NCI-H1436 treated with DMSO at 0.1 percent for 48 hours (cell line): Measurements from ENCODE around the gene MYOG.

Experiments
- DNase-seq: peaks from one replicate; lab custom pipeline; 2025; lab: John Stamatoyannopoulos, UW

The MYOG gene

DNA sequence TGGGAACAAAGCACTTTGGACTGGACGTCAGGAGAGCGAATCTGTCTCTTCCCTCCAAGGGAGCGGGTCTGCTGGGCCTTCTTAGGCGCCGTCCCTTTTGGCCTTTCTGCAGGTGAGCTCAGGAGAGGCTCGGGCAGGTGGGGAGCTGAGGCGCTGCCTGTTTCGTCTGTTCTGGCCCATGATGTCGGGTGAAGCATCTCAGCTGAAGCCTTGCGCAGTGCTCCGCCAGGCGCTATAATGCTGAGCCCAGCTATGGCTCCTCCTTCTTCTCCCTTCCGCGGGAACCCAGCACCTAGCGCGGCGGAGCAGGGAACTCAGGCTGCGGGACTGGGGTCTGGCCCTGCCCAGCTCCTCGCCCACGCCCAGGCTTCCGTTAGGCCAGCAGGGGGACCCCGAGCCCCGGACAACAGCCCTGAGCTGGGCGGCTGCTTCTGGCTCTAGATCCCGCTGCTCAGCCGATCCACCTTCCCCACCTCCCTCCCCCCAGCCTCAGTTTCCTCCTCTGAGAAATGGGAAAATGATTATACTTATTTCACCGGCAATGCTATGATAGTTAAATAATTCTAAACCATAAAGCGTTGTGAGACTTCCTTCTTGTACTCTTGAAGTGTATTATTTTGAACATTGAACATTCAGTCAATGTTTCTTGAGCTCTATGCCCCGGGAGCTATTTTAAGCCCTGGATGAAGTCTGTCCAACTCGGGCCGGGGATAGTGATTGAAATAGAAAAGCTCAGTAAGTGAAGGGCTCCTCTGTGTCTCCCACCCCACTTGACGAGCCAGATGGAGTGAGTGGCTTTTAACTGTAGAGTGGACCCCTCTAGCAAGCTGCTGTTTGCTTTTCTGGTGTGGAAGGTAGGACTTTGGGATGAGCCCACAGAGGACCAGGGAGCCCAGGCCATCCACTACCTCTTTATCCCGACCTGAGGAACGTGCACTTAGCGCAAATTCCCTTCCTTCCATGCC lies 32.1 kb upstream of the MYOG start:
- no peak for DNase-seq

DNA sequence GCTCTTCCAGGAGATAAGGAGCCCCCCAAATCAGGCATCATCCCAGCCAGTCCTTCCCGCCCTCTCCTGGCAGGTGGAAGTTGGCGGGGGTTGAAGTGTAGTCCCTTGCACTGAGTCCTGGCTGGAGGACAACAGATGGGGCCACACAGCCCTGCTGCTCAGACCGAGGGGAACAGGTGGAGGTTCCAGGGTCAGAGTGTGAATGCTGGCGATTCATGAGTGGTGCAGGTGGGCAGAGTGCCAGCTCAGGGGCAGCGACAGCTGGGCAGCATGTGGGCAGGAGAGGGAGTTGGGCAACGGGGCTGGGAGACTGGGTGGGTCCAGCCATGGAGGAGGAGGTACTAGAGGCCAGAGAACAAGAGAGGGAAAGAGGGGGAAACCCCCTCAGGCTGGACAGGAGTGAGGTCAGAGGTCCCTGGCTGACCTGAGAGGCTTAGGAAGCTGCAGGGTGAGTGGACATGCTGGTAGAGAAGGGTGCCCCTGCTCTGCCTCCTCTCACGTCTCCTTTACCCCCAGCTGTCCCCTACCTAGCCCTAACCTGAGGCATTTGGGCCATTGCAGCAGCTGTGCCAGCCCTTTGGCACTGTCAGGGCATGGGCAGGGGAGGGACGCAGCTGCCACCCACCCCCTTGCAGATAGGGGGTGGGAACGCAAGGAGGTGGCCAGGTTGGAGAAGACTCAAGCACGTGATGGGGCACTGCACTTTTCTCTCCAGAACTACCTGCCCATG lies 30.4 kb upstream of the MYOG start:
- no peak for DNase-seq

DNA sequence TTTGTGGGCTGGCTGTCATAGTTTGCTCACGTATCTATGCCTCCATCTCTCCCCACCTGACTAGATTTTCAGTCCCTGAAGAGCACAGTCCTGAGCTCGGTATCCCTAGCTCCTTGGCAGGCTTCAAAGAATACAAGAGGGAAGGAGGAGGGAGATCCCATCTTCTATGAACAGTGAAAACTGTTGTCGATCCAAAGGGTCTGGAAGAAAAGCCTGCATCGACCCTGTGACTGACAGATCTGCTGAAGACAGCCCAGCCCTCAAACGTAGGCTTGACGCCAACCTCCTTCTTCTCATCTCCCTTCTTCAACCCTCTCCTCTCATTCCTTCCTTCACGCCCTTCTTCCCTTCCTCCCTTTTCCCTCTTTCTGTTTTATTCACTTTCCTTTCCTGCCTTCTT lies 28.4 kb upstream of the MYOG start:
- DNase-seq = no peak

DNA sequence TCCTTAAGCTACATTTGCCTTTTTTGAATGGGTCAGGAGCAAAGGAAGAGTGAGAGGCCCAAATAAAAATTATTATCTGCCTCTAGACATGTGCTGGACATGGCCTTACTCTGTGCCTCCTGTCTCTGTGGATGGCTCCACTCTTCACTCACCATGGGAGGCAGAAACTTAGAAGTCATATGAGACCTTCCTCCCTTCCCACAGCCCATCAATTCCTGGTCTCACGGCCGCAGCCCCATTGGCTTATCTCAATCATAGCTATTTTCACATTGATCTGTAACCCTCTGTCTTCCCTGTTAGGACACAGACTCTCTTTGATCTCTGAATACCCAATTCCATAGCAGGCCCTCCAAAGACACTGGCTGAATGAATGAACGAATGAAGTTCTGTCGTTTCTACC lies 27.5 kb upstream of the MYOG start:
- no peak for DNase-seq

DNA sequence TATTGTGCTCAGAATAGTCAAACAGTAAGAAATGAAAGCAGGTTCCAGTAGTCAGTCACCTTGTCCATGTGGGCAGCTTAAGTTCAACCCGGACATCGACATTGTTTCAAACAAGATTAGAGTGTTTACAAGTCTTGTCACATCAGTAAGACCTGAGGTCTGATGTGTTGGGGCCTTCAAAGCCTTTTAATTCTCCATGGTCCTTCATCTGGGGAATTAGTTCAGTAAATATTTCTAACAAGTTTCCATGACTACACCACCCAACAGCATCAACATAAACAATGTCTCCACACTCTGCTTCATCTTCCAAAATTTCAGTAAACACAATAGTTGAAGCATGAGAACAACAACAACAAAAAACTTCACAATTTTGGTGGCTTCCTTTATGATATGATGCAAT lies 26.7 kb upstream of the MYOG start:
- DNase-seq = no peak

DNA sequence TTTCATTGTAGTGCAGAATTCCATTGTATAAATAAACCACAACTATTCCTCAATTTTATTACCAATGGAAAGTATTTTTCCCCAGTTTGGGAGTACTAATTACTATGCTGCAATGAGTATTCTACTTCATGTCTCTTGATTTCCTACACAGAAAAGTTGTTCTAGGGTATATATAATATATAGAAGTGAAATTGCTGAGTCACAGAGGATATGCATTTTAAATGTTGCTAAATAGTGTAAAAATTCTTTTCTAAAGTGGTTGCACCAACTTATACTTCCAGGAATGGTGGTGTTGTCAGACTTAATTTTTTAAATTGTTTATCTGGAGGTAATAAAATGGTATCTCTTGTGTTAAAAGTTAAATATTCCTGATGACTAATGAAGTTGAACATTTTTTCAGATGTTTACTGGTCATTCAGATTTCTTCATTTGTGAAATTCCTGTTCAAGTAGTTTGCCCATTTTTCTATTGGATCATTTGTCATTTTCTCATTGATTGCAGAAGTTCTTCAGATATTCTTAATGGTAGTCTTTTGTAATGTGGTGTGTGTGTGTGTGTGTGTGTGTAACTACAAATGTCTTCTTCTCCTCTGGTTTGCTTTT lies 19.1 kb upstream of the MYOG start:
- DNase-seq = no peak

DNA sequence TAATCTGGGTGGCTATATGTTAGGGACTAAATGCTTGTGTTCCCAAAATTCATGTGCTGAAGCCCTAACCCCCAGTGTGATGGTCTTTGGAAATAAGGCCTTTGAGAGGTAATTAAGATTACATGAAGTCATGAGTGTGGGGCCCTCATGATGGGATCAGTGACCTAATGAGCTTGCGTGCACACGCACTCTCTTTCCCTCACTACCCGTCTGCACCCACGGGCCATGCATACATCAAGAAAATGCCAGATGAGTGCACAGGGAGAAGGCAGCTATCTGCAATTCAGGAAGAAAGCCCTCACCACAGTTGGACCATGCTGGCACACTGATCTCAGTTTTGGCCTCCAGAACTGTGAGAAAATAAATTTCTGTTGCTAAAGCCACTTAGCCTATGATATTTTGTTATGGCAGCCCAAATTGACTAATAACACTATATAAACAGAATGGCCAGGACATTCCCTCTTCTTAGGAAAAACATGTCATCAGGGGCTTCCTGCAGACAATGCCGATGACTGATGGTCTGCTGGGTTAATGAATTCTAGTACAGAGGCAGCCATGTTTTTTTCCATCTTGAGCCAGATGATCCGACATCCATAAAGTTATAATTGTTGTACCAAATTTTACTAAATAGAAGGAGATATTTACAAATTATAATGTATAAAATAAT lies 18.1 kb upstream of the MYOG start:
- no peak for DNase-seq

DNA sequence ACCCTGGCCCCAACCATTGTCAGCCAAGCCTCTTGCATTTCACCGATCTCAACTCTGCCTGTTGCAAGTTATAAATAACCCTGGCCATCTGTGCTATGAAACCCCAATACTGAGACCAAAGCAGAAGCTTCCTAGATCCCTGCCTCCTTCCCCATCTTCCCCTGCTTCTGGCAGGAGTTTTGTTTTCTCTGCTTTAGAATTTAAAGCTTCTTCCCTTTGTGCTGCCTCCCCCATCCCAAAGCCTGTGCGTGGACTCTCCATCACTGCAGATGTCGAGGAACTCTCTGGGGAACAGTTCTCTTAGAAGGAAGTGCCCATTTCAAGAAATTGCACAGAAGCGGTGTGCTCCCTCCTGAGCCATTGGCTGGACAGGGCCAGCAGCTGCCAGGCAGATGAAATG lies 17.4 kb upstream of the MYOG start:
- no peak for DNase-seq

DNA sequence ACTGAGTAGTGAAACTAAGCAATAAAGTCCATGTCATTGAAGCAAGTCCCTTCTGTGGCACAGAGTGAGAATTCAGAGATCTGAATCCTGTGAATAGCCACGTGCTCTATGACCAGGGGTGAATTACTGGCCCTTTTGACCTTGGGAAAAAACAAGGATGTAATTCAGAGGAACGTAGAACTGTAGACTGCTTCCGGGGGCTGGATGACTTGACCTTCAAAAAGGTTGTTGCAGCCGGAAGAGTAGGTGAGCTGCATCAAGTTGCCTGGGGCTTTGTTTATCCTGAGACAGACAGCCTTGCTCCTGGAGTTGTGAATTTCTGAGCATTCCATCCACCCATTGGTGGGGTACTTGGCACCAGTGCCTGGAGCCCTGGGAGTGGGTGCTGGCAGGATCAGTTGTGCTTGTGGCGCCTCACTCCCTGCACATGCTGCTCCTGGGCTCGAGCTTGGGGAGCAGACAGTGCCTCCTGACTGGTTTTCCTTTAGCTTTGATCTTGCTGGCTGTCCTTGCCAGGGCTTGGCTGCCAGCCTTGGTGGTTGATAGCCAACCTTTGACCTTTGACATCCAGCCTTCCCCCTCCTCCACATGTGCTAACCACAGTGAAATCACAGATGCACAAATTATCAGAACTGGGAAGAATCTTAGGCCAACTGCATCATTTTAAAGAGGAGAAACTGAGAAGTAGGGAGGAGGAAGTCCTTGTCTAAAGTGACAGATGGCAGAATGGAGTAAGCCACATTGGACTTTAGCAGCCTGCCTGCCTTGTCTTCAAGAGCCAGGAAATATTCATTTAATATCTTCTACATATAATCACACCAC lies 16.2 kb upstream of the MYOG start:
- DNase-seq = no peak

DNA sequence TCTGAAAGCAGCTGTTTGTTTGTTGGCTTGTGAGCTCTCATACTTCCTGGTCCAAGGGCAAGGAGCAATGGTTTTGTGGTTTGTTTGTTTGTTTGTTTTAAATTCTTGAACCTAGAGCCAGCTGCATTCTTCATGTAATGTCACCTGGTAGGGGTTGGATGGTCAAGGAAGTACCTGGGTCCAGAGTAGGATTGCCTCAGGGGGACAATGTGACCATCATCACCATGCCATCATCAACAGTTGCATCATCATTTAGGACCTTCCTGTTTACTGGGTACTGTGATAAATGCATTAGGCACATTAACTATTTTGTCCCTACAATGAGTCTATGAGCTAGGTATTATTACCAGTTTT lies 14.7 kb upstream of the MYOG start:
- no peak for DNase-seq

DNA sequence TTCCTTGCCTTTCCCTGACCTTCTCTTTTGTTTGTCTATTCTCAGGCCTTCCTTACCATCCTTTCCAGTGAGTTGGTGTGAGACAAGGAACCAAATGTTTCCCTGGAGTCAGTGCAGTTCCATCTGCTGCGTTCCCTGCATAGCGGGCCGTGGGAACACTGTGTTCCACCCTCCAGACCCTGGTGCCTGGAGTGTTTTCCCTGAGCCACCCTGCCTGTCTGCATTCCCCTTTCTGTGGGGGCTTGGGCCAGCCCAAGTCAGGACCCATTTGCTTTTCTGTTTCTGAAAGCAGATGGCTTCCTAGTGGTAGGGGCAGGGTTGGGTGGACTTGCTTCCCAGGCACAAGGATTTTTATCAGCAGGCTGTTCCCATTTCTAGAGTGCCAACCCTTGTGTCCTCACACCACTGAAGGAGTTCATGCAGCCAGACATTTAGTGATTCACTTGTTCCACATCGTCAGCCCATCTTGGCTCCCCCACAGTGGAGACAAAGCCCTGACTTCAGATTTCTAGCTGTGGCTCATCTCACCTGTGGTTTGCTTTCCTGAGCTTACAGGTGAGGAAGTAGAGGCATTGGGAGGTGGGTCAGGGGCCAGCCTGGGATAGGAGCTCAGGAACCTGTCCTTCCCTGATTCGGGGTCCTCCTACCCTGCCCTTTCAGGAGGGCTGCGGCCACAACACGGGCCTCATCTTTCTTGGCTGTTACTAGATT lies 14.1 kb upstream of the MYOG start:
- DNase-seq = no peak

DNA sequence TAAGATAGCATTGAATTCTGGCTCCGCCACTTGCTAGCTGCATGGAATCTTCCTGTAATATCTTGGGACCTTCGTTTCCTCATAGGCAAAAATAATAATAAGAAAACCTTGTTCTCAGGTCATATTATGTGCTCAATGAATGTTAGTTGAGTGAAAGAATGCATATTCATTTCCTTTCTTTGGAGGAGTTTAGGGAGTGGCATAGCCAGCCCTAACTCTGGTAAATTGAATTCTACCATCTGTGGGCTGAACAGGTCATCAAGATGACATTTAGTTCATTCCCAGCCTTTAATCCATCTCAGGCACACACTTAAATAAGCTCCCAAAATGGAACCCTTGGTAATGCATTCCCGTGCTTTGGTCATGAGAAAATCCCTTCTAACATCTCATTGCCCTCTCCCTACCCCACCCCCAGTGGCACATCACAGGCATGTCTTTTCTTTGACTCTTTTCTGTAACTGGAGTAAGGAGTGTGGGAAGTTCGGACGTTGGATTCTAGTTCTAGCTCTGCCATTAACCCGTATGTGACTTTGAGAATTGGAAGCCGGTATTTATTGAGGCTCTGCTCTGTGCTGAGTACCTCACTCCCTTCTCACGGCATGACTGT lies 13.2 kb upstream of the MYOG start:
- no peak for DNase-seq

DNA sequence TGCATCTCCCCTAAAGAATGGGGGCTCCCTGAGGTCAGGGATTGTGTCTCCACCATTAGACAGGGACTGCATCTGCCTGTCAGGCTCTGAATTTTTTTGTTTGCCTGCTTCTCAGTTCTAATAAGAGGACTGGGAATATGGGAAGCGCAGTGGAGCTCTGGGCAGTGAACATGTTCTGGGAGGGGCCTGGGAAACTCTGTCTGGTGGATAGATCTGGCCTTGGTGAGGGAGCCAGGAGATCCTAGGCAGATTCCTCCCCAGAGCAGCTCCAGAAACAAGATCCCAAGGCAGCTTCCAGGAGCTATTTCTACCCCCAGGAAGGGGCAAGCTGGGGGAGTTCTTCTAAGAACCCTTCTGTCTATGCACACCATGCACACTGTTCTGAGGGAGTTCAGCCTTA lies 12.6 kb upstream of the MYOG start:
- DNase-seq = no peak

DNA sequence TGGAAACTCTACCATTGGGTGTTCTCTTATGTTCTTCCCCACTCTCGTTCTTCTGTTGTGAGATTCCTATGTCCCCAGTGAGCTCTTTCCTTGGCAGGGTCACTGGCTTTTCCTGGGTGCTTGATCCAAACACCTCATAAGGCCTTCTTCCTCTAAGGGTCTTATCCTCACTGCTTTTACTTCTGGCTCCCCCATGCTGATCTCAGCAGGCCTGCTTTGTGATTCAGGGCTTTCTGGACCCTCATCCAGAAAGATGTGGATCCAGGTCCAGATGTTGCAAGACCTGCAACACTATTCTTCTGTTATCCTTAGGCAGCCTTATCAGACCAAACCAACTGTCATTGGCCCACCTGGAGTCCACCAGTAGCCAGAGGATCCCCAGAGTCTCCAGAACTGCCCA lies 11.2 kb upstream of the MYOG start:
- no peak for DNase-seq

DNA sequence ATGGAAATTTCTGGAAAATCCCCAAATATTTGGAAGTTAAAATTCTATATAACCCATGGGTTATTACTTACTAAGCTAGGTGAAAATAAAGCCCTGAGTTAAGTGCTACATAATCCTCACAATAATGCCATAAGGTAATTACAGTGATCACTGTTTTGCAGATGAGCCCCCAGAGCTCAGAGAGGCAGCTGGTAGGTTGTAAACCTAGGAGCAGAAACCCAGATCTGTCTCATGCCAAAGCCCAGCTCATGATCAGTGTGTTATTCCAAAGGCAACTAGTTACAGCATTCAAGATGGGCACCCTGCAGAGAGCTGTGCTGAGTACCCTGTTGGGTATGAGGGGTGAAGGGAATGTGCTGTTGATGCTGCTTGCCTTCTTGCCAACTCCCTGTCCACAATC lies 10.8 kb upstream of the MYOG start:
- DNase-seq = no peak

DNA sequence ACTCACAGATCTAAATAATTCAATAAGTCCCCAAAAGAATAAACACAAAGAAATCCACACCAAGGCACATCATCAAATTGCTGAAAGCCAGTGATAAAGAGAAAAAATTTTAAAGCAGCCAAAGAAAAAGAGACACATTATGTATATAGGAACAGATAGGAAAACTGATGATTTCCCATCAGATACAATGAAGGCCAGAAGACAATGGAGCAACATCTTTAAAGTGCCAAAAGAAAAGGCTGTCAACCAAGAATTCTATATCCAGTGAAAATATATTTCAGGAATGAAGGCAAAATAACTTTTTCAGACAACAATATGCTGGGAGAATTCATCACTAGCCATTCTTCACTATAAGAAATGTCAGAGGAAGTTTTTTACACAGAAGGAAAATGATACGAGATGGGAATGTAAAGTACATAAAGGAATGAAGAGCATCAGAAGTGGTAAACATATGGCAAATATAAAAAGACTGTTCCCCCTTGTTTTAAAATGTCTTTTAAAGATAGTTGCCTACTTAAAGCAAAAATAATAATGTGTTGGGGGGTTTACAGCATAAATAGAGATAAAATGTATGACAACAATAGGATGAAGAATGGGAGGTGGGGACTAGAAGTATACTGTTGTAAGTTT lies 9.4 kb upstream of the MYOG start:
- no peak for DNase-seq

DNA sequence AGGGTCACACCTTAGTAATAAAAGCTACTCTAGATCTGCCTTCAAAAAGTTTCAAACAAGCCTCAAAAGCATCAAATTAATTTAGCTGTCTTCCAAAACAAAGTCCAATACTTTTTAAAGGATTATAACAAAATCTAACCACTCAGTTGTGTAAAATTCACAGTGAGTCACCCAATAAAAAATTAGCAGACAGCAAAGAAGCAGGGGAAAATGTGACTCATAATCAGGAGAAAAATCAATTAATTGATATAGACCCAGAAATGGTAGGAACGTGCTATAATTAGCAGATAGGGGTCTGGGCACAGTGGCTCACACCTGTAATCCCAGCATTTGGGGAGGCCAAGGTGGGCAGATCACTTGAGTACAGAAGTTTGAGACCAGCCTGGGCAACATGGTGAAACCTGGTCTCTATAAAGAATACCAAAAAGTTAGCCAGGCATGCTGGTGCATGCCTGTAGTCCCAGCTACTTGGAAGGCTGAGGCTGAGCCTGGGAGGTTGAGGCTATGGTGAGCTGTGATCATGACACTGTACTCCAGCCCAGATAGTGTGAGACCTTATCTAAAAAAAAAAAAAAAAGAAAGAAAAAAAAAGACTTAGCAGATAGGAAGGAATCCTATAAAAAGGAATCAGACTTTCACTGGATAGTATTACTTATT lies 8.1 kb upstream of the MYOG start:
- DNase-seq = no peak

DNA sequence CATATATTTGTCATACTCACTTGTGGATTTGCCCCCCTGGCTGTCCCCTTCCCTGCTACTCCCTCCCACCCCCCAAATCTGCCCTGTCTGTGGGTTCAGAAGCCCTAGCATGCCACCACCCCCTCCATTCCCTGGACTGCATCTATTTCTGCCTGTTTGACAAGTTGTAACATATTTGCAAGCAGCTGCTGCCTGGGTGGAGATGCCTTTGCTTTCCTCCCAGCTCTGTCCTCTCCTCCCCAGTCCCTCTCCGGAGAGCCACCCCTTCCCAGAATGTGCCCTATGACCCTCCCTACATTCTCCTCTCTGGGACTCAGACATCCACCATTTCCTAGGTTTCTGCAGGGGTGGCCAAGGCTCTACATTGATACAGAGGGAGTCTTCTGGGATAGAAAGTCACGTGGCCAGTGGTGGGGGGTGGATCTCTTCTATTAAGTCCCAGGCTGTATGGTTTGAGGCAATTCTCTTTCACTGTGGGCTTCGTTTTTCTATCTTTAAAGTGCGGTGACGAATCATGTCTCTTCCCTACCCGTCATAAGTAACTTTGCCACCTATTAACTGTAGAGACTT lies 6.0 kb upstream of the MYOG start:
- no peak for DNase-seq

DNA sequence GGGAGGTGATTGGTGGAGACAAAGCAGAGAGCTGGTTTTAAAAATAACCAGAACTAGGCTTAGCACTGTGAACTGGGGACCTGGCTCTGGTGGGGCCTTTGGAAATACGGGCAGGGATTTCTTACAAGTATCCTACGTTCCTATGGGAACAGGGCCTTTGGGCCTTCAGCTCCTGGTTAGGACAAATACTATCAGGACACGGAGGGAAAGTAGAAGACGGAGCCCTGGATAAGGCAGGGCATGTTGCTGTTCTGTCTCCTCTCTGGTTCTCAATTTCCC lies 5.3 kb upstream of the MYOG start:
- DNase-seq = no peak
